ENCODE measurements around the gene TEAD3.
A peak's percentile ranks its signal among the peaks of the same experiment; 100 is the strongest.

TEAD3 gene

DNA sequence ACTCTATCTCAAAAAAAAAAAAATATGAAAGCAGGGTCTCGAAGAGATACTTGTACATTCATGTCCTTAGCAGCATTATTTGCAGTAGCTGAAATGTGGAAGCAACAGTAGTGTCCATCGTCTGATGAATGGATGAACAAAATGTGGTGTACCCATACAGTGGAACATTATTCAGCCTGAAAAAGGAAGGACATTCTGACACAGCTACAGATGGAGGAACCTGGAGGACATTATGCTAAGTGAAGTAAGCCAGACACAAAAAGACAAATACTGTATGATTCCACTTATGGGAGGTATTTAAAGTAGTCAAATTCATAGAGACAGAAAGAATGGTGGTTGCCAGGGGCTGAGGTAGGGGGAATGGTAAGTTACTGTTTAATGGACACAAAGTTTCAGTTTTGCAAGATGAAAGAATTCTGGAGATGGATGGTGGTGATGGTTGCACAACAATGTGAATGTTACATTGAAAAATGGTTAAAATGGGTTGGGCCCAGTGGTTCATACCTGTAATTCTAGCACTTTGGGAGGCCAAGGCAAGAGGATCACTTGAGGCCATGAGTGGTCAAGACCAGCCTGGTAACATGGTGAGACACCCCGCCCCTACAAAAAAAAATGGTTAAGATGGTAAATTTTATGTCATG lies 27.6 kb upstream of the TEAD3 start:
- H3K27ac ChIP-seq: no peak overlapping the region
- no peaks in the 10 kb centered on the region for H3K9me3 ChIP-seq (ENCODE audit: control insufficient read depth, low read length)
- H3K4me3 ChIP-seq (ENCODE audit: low read depth, low read length): no peak overlapping the region
- no peak overlapping the region for H3K4me2 ChIP-seq (ENCODE audit: low read length)
- no peaks in the 10 kb centered on the region for H3K79me2 ChIP-seq
- no peak overlapping the region for H2AFZ ChIP-seq
- TF ChIP-seq, protein P1, sequence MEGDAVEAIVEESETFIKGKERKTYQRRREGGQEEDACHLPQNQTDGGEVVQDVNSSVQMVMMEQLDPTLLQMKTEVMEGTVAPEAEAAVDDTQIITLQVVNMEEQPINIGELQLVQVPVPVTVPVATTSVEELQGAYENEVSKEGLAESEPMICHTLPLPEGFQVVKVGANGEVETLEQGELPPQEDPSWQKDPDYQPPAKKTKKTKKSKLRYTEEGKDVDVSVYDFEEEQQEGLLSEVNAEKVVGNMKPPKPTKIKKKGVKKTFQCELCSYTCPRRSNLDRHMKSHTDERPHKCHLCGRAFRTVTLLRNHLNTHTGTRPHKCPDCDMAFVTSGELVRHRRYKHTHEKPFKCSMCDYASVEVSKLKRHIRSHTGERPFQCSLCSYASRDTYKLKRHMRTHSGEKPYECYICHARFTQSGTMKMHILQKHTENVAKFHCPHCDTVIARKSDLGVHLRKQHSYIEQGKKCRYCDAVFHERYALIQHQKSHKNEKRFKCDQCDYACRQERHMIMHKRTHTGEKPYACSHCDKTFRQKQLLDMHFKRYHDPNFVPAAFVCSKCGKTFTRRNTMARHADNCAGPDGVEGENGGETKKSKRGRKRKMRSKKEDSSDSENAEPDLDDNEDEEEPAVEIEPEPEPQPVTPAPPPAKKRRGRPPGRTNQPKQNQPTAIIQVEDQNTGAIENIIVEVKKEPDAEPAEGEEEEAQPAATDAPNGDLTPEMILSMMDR (IDR thresholded peaks at IDR 0.05): no peak
- H3K4me1 ChIP-seq: no peaks in the 10 kb centered on the region
- no peak overlapping the region for H3K9ac ChIP-seq
- no peaks in the 10 kb centered on the region for H3K36me3 ChIP-seq (ENCODE audit: control insufficient read depth, insufficient read depth, low read length)
- no peaks in the 10 kb centered on the region for H3K27me3 ChIP-seq (ENCODE audit: control insufficient read depth, insufficient read depth, low read length)

DNA sequence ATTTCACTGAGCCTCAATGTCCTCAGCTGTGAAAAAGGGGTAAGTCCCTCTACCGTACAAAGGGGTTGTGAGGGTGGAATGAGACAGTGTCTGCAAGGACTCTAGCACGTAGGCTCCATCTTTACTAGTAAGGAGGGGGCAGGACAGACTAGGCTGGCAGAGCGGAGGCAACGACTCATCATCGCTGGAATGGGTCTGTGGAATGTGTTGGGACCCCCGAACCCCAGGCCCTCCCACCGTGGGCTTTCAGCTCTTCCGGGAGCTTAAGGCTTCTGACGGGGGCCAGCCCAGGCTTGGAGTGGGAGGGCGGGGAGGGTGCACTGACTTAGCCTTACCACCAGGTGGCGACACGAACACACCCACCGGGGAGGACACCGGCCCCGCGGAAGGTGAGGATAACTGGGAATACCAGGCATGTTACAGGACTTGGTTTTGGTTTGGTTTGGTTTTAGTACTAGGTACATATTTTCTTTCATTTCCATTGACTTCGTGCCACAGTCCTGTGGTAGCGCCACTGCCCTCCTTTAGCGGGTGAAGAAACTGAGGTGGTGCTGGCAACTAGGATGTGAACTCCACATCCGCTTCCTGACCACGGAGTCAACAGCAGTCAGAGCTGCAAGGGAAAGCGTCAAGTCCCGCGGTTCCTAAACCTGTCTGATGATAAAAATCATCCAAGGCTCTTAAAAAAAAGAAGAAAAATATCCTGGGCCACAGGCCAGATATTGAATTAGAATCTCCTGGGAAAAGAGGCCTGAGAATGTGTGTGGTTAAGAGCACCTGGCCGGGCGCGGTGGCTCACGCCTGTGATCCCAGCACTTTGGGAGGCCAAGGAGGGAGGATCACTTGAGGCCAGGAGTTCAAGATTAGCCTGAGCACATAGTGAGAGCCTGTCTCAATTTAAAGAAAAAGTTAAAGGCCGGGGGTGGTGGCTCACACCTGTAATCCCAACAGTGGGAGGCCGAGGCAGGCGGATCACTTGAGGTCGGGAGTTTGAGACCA lies 26.1 kb upstream of the TEAD3 start:
- H3K4me3 ChIP-seq (ENCODE audit: low read depth, low read length): no peak overlapping the region
- no peaks in the 10 kb centered on the region for H3K9me3 ChIP-seq (ENCODE audit: control insufficient read depth, low read length)
- no peak overlapping the region for H3K9ac ChIP-seq

DNA sequence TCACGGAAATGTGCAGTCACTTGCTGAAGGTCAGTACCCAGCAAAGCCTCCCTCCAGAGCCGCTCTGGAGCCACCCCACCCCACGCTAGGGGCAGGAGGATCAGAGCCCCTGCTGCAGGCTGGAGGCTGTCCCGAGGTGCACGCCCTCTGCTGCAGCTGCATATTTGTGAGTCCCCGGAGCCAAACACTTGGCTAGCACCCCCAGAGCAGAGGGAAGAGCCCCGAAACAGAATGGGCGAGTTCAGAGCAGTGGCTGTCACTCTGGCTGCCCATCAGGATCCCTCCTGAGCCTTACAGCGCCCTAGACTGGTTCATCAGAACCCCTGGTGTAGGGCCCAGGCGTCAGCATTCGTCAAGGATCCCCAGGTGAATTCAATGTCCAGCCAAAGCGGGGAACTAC lies 25.3 kb upstream of the TEAD3 start:
- TF ChIP-seq, protein P1 (IDR thresholded peaks at IDR 0.05): no peak
- no peak overlapping the region for H3K4me3 ChIP-seq (ENCODE audit: low read depth, low read length)
- H2AFZ ChIP-seq: no peak overlapping the region
- H3K9me3 ChIP-seq (ENCODE audit: control insufficient read depth, low read length): no peaks in the 10 kb centered on the region
- no peak overlapping the region for H3K27ac ChIP-seq
- no peak overlapping the region for H3K4me2 ChIP-seq (ENCODE audit: low read length)
- H3K4me1 ChIP-seq: no peaks in the 10 kb centered on the region
- H3K36me3 ChIP-seq (ENCODE audit: control insufficient read depth, insufficient read depth, low read length): no peaks in the 10 kb centered on the region
- H3K9ac ChIP-seq: no peak overlapping the region
- no peaks in the 10 kb centered on the region for H3K79me2 ChIP-seq
- no peaks in the 10 kb centered on the region for H3K27me3 ChIP-seq (ENCODE audit: control insufficient read depth, insufficient read depth, low read length)

More for the DNA sequence above, 26.1 kb upstream of the TEAD3 start:
- H3K4me2 ChIP-seq (ENCODE audit: low read length): peak overlapping the region; percentile 32
- H3K36me3 ChIP-seq (ENCODE audit: control insufficient read depth, insufficient read depth, low read length): no peaks in the 10 kb centered on the region
- H2AFZ ChIP-seq: peak overlapping the region; percentile 72
- TF ChIP-seq, protein P1 (IDR thresholded peaks at IDR 0.05): peak; percentile 89
- H3K79me2 ChIP-seq: no peaks in the 10 kb centered on the region
- no peak overlapping the region for H3K27ac ChIP-seq
- no peaks in the 10 kb centered on the region for H3K4me1 ChIP-seq
- no peaks in the 10 kb centered on the region for H3K27me3 ChIP-seq (ENCODE audit: control insufficient read depth, insufficient read depth, low read length)

DNA sequence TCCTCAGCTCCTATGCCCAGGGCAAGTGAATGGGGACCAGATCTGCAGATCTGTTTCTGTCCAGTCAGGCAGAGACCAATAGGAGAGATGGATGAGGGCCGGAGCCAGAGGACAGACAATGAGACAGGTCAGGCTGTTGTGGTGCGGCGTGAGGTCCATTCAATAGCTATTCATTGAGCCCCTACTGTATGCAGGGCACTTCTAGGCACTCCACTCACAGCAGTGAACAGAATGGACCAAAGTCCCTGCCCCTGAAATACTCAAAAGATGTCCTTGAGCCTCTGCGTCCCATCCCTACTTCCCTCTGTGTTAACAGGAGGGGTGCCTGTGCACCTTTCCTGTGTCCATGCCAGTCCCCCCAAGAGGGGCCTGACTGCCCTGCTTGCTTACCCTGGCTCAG lies 24.4 kb upstream of the TEAD3 start:
- TF ChIP-seq, protein P1 (IDR thresholded peaks at IDR 0.05): no peak
- no peak overlapping the region for H3K4me2 ChIP-seq (ENCODE audit: low read length)
- H3K9me3 ChIP-seq (ENCODE audit: control insufficient read depth, low read length): no peaks in the 10 kb centered on the region
- H3K27ac ChIP-seq: no peak overlapping the region
- no peak overlapping the region for H3K4me3 ChIP-seq (ENCODE audit: low read depth, low read length)
- no peaks in the 10 kb centered on the region for H3K36me3 ChIP-seq (ENCODE audit: control insufficient read depth, insufficient read depth, low read length)
- H2AFZ ChIP-seq: no peak overlapping the region
- no peaks in the 10 kb centered on the region for H3K4me1 ChIP-seq
- H3K79me2 ChIP-seq: no peaks in the 10 kb centered on the region
- H3K9ac ChIP-seq: no peak overlapping the region
- no peaks in the 10 kb centered on the region for H3K27me3 ChIP-seq (ENCODE audit: control insufficient read depth, insufficient read depth, low read length)
